ENCODE measurements around the gene GALR2.

DNA sequence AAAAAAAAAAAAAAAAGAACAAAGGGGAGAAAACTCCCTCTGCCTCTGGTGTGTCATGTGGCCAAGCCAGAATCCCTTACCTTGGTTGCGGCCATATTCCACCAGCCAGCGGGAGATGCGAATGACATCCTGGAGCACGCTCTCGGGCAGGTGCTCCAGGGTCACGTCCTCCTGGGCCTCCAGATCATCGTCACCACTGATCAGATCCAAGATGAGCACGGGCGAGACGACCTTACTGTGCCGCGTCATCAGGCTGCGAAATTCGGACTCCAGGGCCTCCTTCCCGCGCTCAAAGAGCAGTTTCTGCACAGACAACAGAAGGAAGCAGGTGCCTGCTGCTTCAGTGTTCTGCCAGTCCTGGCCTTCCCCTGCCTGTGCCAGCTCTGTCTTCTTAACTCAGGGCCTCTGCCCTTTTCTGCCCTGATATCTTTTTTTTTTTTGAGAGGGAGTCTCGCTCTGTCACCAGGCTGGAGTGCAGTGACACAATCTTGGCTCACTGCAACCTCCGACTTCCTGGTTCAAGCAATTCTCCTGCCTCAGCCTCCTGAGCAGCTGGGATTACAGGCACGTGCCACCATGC, 23.2 kb downstream of the GALR2 start:
- no peak for TF ChIP-seq POLR2AphosphoS5 (IDR thresholded peaks at IDR 0.05)
- TF ChIP-seq, protein P1, sequence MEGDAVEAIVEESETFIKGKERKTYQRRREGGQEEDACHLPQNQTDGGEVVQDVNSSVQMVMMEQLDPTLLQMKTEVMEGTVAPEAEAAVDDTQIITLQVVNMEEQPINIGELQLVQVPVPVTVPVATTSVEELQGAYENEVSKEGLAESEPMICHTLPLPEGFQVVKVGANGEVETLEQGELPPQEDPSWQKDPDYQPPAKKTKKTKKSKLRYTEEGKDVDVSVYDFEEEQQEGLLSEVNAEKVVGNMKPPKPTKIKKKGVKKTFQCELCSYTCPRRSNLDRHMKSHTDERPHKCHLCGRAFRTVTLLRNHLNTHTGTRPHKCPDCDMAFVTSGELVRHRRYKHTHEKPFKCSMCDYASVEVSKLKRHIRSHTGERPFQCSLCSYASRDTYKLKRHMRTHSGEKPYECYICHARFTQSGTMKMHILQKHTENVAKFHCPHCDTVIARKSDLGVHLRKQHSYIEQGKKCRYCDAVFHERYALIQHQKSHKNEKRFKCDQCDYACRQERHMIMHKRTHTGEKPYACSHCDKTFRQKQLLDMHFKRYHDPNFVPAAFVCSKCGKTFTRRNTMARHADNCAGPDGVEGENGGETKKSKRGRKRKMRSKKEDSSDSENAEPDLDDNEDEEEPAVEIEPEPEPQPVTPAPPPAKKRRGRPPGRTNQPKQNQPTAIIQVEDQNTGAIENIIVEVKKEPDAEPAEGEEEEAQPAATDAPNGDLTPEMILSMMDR (IDR thresholded peaks at IDR 0.05): no peak
